Astrocyte (in vitro differentiated cells and primary cell): ENCODE measurements around the gene TFDP3. TPM values are rescaled to one million over a fixed set of nuclear protein-coding genes. Genes with fewer than 3 reads are reported as not detected.

Source experiments
- DNase-seq: peaks from one replicate; pipeline ENCODE4 v3.0.0-alpha.2; 2010; ENCODE audit warnings: low read depth
- FAIRE-seq: peaks from 2 replicates; lab custom pipeline; 2011; peaks lifted over from hg19 to GRCh38; lab: Jason Lieb, UNC
- H2AFZ ChIP-seq: 2 replicates; pipeline ENCODE4 v1.6.0; 2012; ENCODE audit warnings: low read depth, low read length, inconsistent platforms
- H3K27ac ChIP-seq: 2 replicates; pipeline ENCODE4 v1.5.1; 2011; ENCODE audit warnings: low read depth, low read length, inconsistent platforms
- H3K27me3 ChIP-seq: 2 replicates; pipeline ENCODE4 v1.6.0; 2011; ENCODE audit warnings: low read length, inconsistent platforms; ENCODE audit not compliant: insufficient read depth
- H3K36me3 ChIP-seq: 2 replicates; pipeline ENCODE4 v1.5.1; 2011; ENCODE audit warnings: low read length, inconsistent platforms; ENCODE audit not compliant: insufficient read depth
- H3K4me1 ChIP-seq: 2 replicates; pipeline ENCODE4 v1.5.1; 2011; ENCODE audit warnings: low read length, inconsistent platforms; ENCODE audit not compliant: insufficient read depth
- H3K4me2 ChIP-seq: 2 replicates; pipeline ENCODE4 v1.6.0; 2012; ENCODE audit warnings: low read length, inconsistent platforms
- H3K4me3 ChIP-seq: 2 replicates; pipeline ENCODE4 v1.5.1; 2011; ENCODE audit warnings: low read depth, mild to moderate bottlenecking, low read length, inconsistent platforms; ENCODE audit not compliant: insufficient read depth
- H3K79me2 ChIP-seq: 2 replicates; pipeline ENCODE4 v1.6.0; 2012; ENCODE audit warnings: mild to moderate bottlenecking, low read length, inconsistent platforms; ENCODE audit not compliant: insufficient read depth
- H3K9ac ChIP-seq: 2 replicates; pipeline ENCODE4 v1.6.0; 2012; ENCODE audit warnings: mild to moderate bottlenecking, low read length, inconsistent platforms
- H3K9me3 ChIP-seq: 2 replicates; pipeline ENCODE4 v1.5.1; 2012; ENCODE audit warnings: low read depth, mild to moderate bottlenecking, low read length, inconsistent platforms; ENCODE audit not compliant: insufficient read depth
- H4K20me1 ChIP-seq: 2 replicates; pipeline ENCODE4 v1.6.0; 2012; ENCODE audit warnings: low read length, inconsistent platforms; ENCODE audit not compliant: insufficient read depth
- H3K27ac Mint-ChIP-seq: one replicate; pipeline ENCODE4 v1.8.0; 2021; ENCODE audit warnings: mild to moderate bottlenecking, mixed read lengths; ENCODE audit not compliant: unreplicated experiment
- H3K27me3 Mint-ChIP-seq: one replicate; pipeline ENCODE4 v1.8.0; 2021; ENCODE audit warnings: low read depth, mixed read lengths; ENCODE audit not compliant: unreplicated experiment
- H3K36me3 Mint-ChIP-seq: one replicate; pipeline ENCODE4 v1.8.0; 2021; ENCODE audit warnings: low read depth, mixed read lengths; ENCODE audit not compliant: unreplicated experiment
- H3K4me1 Mint-ChIP-seq: one replicate; pipeline ENCODE4 v1.8.0; 2021; ENCODE audit warnings: low read depth, mixed read lengths; ENCODE audit not compliant: unreplicated experiment
- H3K4me3 Mint-ChIP-seq: one replicate; pipeline ENCODE4 v1.8.0; 2021; ENCODE audit warnings: mild to moderate bottlenecking, moderate library complexity, mixed read lengths; ENCODE audit not compliant: unreplicated experiment
- H3K9me3 Mint-ChIP-seq: one replicate; pipeline ENCODE4 v1.8.0; 2021; ENCODE audit warnings: mild to moderate bottlenecking, mixed read lengths; ENCODE audit not compliant: unreplicated experiment
- EZH2 ChIP-seq: IDR thresholded peaks from 2 replicates; pipeline ENCODE4 v1.6.1; 2012; ENCODE audit warnings: mild to moderate bottlenecking, low read length, inconsistent platforms; ENCODE audit not compliant: insufficient read depth
- total RNA-seq: library from RNA; stranded (reverse); gene quantifications from 2 replicates; pipeline ENCODE4 v1.2.1, GENCODE V29; 2021
- TF ChIP-seq, protein P1 (sequence below): IDR thresholded peaks from 2 replicates; pipeline ENCODE4 v1.5.1; 2011; ENCODE audit warnings: low read depth, mild to moderate bottlenecking, inconsistent platforms, low read length, moderate library complexity; ENCODE audit not compliant: insufficient read depth

The TFDP3 gene
- total RNA-seq, 1 donor from 2014 or later: not detected

DNA sequence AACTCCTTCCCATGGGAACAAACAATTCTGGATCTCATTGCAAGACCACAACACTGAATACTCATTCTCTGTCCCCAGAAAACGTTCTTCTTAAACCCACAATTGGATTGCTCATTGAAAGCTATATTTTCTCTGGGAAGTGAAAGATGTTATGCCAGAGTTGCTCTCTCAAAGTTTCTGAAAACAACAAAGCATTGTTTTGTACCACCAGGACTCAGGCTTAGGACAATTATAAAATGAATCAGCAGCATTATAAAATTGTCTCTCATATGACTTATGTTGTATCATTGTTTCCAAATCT is 26.5 kb downstream of the TFDP3 start:
- no peak overlapping the region for H3K4me3 ChIP-seq
- TF ChIP-seq, protein P1, sequence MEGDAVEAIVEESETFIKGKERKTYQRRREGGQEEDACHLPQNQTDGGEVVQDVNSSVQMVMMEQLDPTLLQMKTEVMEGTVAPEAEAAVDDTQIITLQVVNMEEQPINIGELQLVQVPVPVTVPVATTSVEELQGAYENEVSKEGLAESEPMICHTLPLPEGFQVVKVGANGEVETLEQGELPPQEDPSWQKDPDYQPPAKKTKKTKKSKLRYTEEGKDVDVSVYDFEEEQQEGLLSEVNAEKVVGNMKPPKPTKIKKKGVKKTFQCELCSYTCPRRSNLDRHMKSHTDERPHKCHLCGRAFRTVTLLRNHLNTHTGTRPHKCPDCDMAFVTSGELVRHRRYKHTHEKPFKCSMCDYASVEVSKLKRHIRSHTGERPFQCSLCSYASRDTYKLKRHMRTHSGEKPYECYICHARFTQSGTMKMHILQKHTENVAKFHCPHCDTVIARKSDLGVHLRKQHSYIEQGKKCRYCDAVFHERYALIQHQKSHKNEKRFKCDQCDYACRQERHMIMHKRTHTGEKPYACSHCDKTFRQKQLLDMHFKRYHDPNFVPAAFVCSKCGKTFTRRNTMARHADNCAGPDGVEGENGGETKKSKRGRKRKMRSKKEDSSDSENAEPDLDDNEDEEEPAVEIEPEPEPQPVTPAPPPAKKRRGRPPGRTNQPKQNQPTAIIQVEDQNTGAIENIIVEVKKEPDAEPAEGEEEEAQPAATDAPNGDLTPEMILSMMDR: no peak
- no peak for TF ChIP-seq EZH2
- H3K4me1 Mint-ChIP-seq: no peaks in the 10 kb centered on the region
- H3K4me1 ChIP-seq: no peaks in the 10 kb centered on the region
- no peaks in the 10 kb centered on the region for H3K27me3 Mint-ChIP-seq
- H3K36me3 Mint-ChIP-seq: no peaks in the 10 kb centered on the region
- H3K4me3 Mint-ChIP-seq: no peak overlapping the region
- no peak overlapping the region for H3K4me2 ChIP-seq
- H3K9me3 Mint-ChIP-seq: no peaks in the 10 kb centered on the region
- H2AFZ ChIP-seq: no peak overlapping the region
- no peak for FAIRE-seq
- H3K79me2 ChIP-seq: no peaks in the 10 kb centered on the region
- H3K27ac Mint-ChIP-seq: no peak overlapping the region
- H3K9ac ChIP-seq: no peak overlapping the region
- no peaks in the 10 kb centered on the region for H4K20me1 ChIP-seq
- no peaks in the 10 kb centered on the region for H3K9me3 ChIP-seq
- H3K27ac ChIP-seq: no peak overlapping the region
- no peaks in the 10 kb centered on the region for H3K36me3 ChIP-seq
- no peak for DNase-seq
- H3K27me3 ChIP-seq: no peaks in the 10 kb centered on the region

DNA sequence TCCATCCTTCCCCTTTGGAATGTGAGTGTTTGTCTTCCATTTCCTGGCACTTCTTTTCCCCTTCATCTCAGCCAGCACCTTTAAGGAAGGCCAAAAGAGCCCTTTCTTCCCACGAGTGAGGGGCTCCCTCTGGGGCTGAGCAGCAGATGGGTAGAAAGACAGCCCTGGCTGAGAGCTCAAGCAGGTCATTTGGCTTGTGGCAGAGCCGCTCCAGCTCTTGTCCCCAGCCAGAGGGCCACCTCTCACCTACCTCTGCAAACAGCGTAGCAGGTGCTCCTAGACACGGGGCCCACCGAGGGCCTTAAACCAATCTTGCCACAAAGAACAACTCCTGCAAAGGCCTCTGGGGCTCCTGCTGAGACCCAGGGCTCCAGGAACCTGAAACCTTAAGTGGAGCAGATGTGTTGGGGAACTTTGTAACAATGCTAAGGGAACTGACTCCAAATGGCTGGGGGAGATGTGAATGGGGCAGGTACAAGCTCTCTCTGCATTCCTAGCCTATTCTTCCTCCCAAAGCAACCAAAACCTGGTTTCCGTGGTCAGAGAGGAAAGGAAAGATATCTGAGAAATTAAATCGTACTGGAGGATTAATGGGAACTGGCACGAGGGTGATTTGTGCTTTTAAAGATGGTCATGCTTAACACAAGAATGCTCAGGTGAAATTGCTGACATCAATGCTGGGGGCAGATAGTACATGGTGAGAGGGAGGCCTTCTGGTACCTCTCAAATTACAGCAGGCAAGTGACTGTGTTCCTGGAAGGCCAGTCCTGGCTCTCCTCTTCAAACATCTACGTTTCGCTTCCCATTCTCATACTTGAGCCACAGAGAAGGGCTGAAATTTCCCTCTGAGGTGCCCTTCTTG is 27.0 kb downstream of the TFDP3 start:
- no peak overlapping the region for H3K4me3 Mint-ChIP-seq
- no peak overlapping the region for H3K9ac ChIP-seq
- H3K4me1 ChIP-seq: no peaks in the 10 kb centered on the region
- no peak overlapping the region for H3K4me3 ChIP-seq
- no peaks in the 10 kb centered on the region for H3K79me2 ChIP-seq
- H2AFZ ChIP-seq: no peak overlapping the region
- no peaks in the 10 kb centered on the region for H3K36me3 Mint-ChIP-seq
- no peak for FAIRE-seq
- no peak overlapping the region for H3K4me2 ChIP-seq
- H4K20me1 ChIP-seq: no peaks in the 10 kb centered on the region
- TF ChIP-seq, protein P1: no peak
- H3K4me1 Mint-ChIP-seq: no peaks in the 10 kb centered on the region
- H3K9me3 ChIP-seq: no peaks in the 10 kb centered on the region
- H3K27me3 ChIP-seq: no peaks in the 10 kb centered on the region
- H3K27ac Mint-ChIP-seq: no peak overlapping the region
- no peaks in the 10 kb centered on the region for H3K27me3 Mint-ChIP-seq
- H3K9me3 Mint-ChIP-seq: no peaks in the 10 kb centered on the region
- no peaks in the 10 kb centered on the region for H3K36me3 ChIP-seq
- no peak overlapping the region for H3K27ac ChIP-seq
- DNase-seq: no peak

DNA sequence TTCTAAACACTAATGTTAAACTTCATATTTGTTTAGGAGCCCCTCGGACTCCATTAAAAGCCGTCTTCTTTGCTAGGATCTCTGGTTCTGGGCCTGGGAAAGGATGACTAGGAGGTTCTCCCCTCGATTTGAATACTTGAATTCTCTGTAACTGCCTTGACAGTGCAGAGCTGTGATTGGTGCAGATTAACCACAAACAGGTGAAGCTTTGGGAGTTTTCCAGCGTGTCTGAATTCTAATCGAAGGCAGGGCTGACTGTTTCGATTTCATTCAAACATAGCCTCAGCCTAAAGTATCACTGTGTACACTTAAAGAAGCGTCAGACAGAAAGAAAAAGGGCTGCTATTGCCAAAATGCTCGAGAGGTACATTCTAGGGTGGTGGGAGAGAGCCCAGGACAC is 29.0 kb downstream of the TFDP3 start:
- no peak overlapping the region for H3K27ac ChIP-seq
- H3K9me3 ChIP-seq: no peaks in the 10 kb centered on the region
- H3K4me1 ChIP-seq: no peaks in the 10 kb centered on the region
- Mint-ChIP-seq H3K4me1 (no peaks in the 10 kb centered on the region), H3K9me3 (no peaks in the 10 kb centered on the region), H3K4me3 (no peak overlapping the region), H3K27me3 (no peaks in the 10 kb centered on the region), H3K27ac (no peak overlapping the region), H3K36me3 (no peaks in the 10 kb centered on the region)
- H4K20me1 ChIP-seq: no peaks in the 10 kb centered on the region
- DNase-seq (no peak), FAIRE-seq (no peak)
- H3K36me3 ChIP-seq: no peaks in the 10 kb centered on the region
- H3K9ac ChIP-seq: no peak overlapping the region
- H3K4me2 ChIP-seq: no peak overlapping the region
- H3K79me2 ChIP-seq: no peaks in the 10 kb centered on the region
- H3K27me3 ChIP-seq: no peaks in the 10 kb centered on the region
- no peak overlapping the region for H3K4me3 ChIP-seq
- TF ChIP-seq, protein P1: no peak
- TF ChIP-seq EZH2: no peak
- no peak overlapping the region for H2AFZ ChIP-seq
